Mesodermal cell (in vitro differentiated cells): Measurements from ENCODE around the gene RASSF6. TPM values are rescaled to one million over a fixed set of nuclear protein-coding genes. Genes with fewer than 3 reads are reported as not detected.
A peak's percentile ranks its signal among the peaks of the same experiment; 100 is the strongest.
"Not testable (repeated sequence)": the region's sequence is repeated elsewhere in the genome, so short reads cannot be mapped to it uniquely, and the experiment has no call there.

Experiments used
- H3K27ac ChIP-seq: 2 replicates; pipeline ENCODE4 v1.7.0; 2013; ENCODE audit warnings: mild to moderate bottlenecking, low read depth, low read length, moderate library complexity; ENCODE audit not compliant: severe bottlenecking
- H3K36me3 ChIP-seq: 2 replicates; pipeline ENCODE4 v1.7.1; 2013; ENCODE audit warnings: mild to moderate bottlenecking, low read length, moderate library complexity; ENCODE audit not compliant: control insufficient read depth, insufficient read depth
- H3K4me1 ChIP-seq: one replicate; pipeline ENCODE4 v1.7.1; 2013; ENCODE audit warnings: mild to moderate bottlenecking, low read length; ENCODE audit not compliant: insufficient read depth, control insufficient read depth, poor library complexity, severe bottlenecking
- H3K4me3 ChIP-seq: 2 replicates; pipeline ENCODE4 v1.7.0; 2013; ENCODE audit warnings: low read length, control low read depth, mild to moderate bottlenecking; ENCODE audit not compliant: insufficient read depth, poor library complexity, severe bottlenecking; ENCODE audit errors: extremely low read depth
- H3K9me3 ChIP-seq: 2 replicates; pipeline ENCODE4 v1.7.1; 2013; ENCODE audit warnings: mild to moderate bottlenecking, low read length, moderate library complexity; ENCODE audit not compliant: control insufficient read depth
- WGBS, 2 experiments: methylation state at CpG; one replicate each; pipeline ENCODE4 v1.1.5; 2013; ENCODE audit warnings: missing lambda C conversion rate in 2 of 2; ENCODE audit not compliant: insufficient coverage in 2 of 2; 5-methylcytosine and 5-hydroxymethylcytosine counted together
- polyA plus RNA-seq, 2 experiments: library from polyadenylated mRNA; stranded (reverse); fragments of 50-300 nt; gene quantifications; one replicate each; pipeline ENCODE4 v1.2.3, GENCODE V29; 2013

Gene RASSF6
- not detected for polyA plus RNA-seq (2013, experiment 1 of 2)
- 0.05 TPM for polyA plus RNA-seq (2013, experiment 2 of 2)

- Histone ChIP-seq H3K36me3 (no peaks in the 10 kb centered on the region), H3K9me3 (no peaks in the 10 kb centered on the region), H3K4me1 (peaks cover 4% of the 10 kb centered on the region), H3K4me3 (no peak within 1 kb of the TSS), H3K27ac (no peak within 1 kb of the TSS)
- WGBS, 2 experiments = 4 to 7% methylated on average over 11 to 13 of the region's 24 CpGs
These were observed at the start of gene RASSF6 for GRCh38 chr4:73620115-73620792. Gene RASSF6 (minus strand): TSS chr4:73620436. CDS start chr4:73611795, 8,641 bp downstream.

GRCh38 chr4:73669410-73670183 is 49.4 kb upstream of the RASSF6 start:
- H3K27ac ChIP-seq = peak overlapping the region; percentile 69
- H3K4me1 ChIP-seq = peaks cover 19% of the 10 kb centered on the region
- H3K9me3 ChIP-seq = no peaks in the 10 kb centered on the region
- H3K36me3 ChIP-seq = no peaks in the 10 kb centered on the region
- 94% methylated on average over 12 to 15 of the region's 15 CpGs for WGBS, 2 experiments
- H3K4me3 ChIP-seq = no peak overlapping the region

- 80 to 87% methylated on average over 2 to 8 of the region's 8 CpGs for WGBS, 2 experiments
- Histone ChIP-seq H3K27ac (no peak overlapping the region), H3K9me3 (no peaks in the 10 kb centered on the region)
These were observed 48.6 kb upstream of the RASSF6 start for GRCh38 chr4:73668782-73669201.

GRCh38 chr4:73665924-73666323 is 45.7 kb upstream of the RASSF6 start:
- no CpG with 5 or more reads among the region's 7 CpGs for WGBS, 2 experiments
- H3K36me3 ChIP-seq, H3K9me3 ChIP-seq, H3K4me3 ChIP-seq, H3K27ac ChIP-seq: not testable (repeated sequence)
- peaks cover 33% of the 10 kb centered on the region for H3K4me1 ChIP-seq

More at GRCh38 chr4:73668782-73669201, 48.6 kb upstream of the RASSF6 start:
- no peaks in the 10 kb centered on the region for H3K36me3 ChIP-seq
- H3K4me1 ChIP-seq = peaks cover 19% of the 10 kb centered on the region
- H3K4me3 ChIP-seq = no peak overlapping the region

- H3K4me3 ChIP-seq = no peak overlapping the region
- no peaks in the 10 kb centered on the region for H3K36me3 ChIP-seq
- H3K4me1 ChIP-seq = peaks cover 31% of the 10 kb centered on the region
- no peaks in the 10 kb centered on the region for H3K9me3 ChIP-seq
- WGBS, 2 experiments = 80% methylated on average over 1 of the region's 1 CpG; no CpG with 5 or more reads in 1 of the 2 experiments
- H3K27ac ChIP-seq = no peak overlapping the region
These were observed 44.2 kb upstream of the RASSF6 start for GRCh38 chr4:73664470-73664869.

GRCh38 chr4:73663576-73663975 is 43.3 kb upstream of the RASSF6 start:
- peaks cover 23% of the 10 kb centered on the region for H3K4me1 ChIP-seq
- no peak overlapping the region for H3K27ac ChIP-seq
- H3K4me3 ChIP-seq = no peak overlapping the region
- no peaks in the 10 kb centered on the region for H3K36me3 ChIP-seq
- H3K9me3 ChIP-seq = no peaks in the 10 kb centered on the region

GRCh38 chr4:73662709-73663546 is 42.7 kb upstream of the RASSF6 start:
- 20 to 47% methylated on average over 1 to 4 of the region's 6 CpGs for WGBS, 2 experiments
- H3K4me3 ChIP-seq = no peak overlapping the region
- H3K27ac ChIP-seq = no peak overlapping the region
- H3K36me3 ChIP-seq = no peaks in the 10 kb centered on the region
- no peaks in the 10 kb centered on the region for H3K9me3 ChIP-seq
- H3K4me1 ChIP-seq = peaks cover 21% of the 10 kb centered on the region

GRCh38 chr4:73661646-73662119 is 41.4 kb upstream of the RASSF6 start:
- Histone ChIP-seq H3K4me1 (peaks cover 21% of the 10 kb centered on the region), H3K9me3 (no peaks in the 10 kb centered on the region), H3K27ac (no peak overlapping the region), H3K36me3 (no peaks in the 10 kb centered on the region), H3K4me3 (no peak overlapping the region)
- no CpG with 5 or more reads among the region's 2 CpGs for WGBS, 2 experiments

- H3K4me1 ChIP-seq = peaks cover 21% of the 10 kb centered on the region
- 94 to 100% methylated on average over 2 of the region's 3 CpGs for WGBS, 2 experiments
- H3K4me3 ChIP-seq = no peak overlapping the region
- H3K9me3 ChIP-seq = no peaks in the 10 kb centered on the region
- no peaks in the 10 kb centered on the region for H3K36me3 ChIP-seq
- no peak overlapping the region for H3K27ac ChIP-seq
These were observed 40.6 kb upstream of the RASSF6 start for GRCh38 chr4:73660808-73661207.

- no peaks in the 10 kb centered on the region for H3K4me1 ChIP-seq
- no peaks in the 10 kb centered on the region for H3K9me3 ChIP-seq
- no CpG with 5 or more reads among the region's 7 CpGs for WGBS, 2 experiments
- H3K27ac ChIP-seq = no peak overlapping the region
- no peak overlapping the region for H3K4me3 ChIP-seq
- no peaks in the 10 kb centered on the region for H3K36me3 ChIP-seq
These were observed 33.5 kb upstream of the RASSF6 start for GRCh38 chr4:73653695-73654106.
